HG02763 (cell line): Measurements from ENCODE around the gene RGS1.

Experiments
- ATAC-seq: cut with Tn5 transposase; IDR thresholded peaks from one replicate; pipeline ENCODE4 v1.9.1; 2021; ENCODE audit warnings: mild to moderate bottlenecking, moderate library complexity; ENCODE audit not compliant: unreplicated experiment

Gene RGS1

GRCh38 chr1:192552760-192553191, 22.8 kb upstream of the RGS1 start:
- no peak for ATAC-seq

GRCh38 chr1:192553741-192554140, 21.8 kb upstream of the RGS1 start:
- no peak for ATAC-seq

GRCh38 chr1:192554904-192555303, 20.7 kb upstream of the RGS1 start:
- ATAC-seq: no peak

GRCh38 chr1:192555399-192555798, 20.2 kb upstream of the RGS1 start:
- no peak for ATAC-seq

GRCh38 chr1:192557841-192558595, 17.6 kb upstream of the RGS1 start:
- ATAC-seq: no peak

GRCh38 chr1:192559115-192560006, 16.2 kb upstream of the RGS1 start:
- ATAC-seq: peak; percentile 70

- no peak for ATAC-seq
Measured at GRCh38 chr1:192561301-192561700, 14.3 kb upstream of the RGS1 start.

- ATAC-seq: no peak
Measured at GRCh38 chr1:192563129-192563528, 12.4 kb upstream of the RGS1 start.

- ATAC-seq: no peak
Measured at GRCh38 chr1:192564099-192564498, 11.5 kb upstream of the RGS1 start.

- no peak for ATAC-seq
Measured at GRCh38 chr1:192565946-192566345, 9.6 kb upstream of the RGS1 start.

- ATAC-seq: no peak
Measured at GRCh38 chr1:192566657-192567056, 8.9 kb upstream of the RGS1 start.

GRCh38 chr1:192568063-192568462, 7.5 kb upstream of the RGS1 start:
- ATAC-seq: no peak

- ATAC-seq: no peak
Measured at GRCh38 chr1:192571668-192572067, 3.9 kb upstream of the RGS1 start.

- no peak for ATAC-seq
Measured at GRCh38 chr1:192573499-192573898, 2.1 kb upstream of the RGS1 start.

GRCh38 chr1:192574073-192574472, 1.5 kb upstream of the RGS1 start:
- no peak for ATAC-seq

- no peak for ATAC-seq
Measured at GRCh38 chr1:192576190-192577144, 894 bp downstream of the RGS1 start.

- ATAC-seq: no peak
Measured at GRCh38 chr1:192577145-192578140, 1.9 kb downstream of the RGS1 start.

GRCh38 chr1:192578144-192578909, 2.8 kb downstream of the RGS1 start:
- ATAC-seq: no peak
